Right atrium auricular region (tissue), 2 donors: ENCODE results near the gene GUCY2C. TPM values are rescaled to one million over a fixed set of nuclear protein-coding genes. Genes with fewer than 3 reads are reported as not detected.

Source experiments
- DNase-seq: peaks from one replicate; pipeline ENCODE4 v3.0.0-alpha.2; 2019; ENCODE audit warnings: low spot score
- H3K27ac ChIP-seq, 2 donors: fragments of 200-600 bp; sonication (generic); 1 replicate in 1 of 2; 2 replicates in 1 of 2; pipeline ENCODE4 v1.5.1; 2016 to 2019
- H3K27me3 ChIP-seq, 2 donors: fragments of 200-600 bp; sonication (generic); one replicate each; pipeline versions ENCODE4 v1.5.1 to v1.6.0; 2017 to 2019
- H3K36me3 ChIP-seq: fragments of 200-600 bp; sonication (generic); one replicate; pipeline ENCODE4 v1.5.1; 2016
- H3K4me1 ChIP-seq, 2 donors: fragments of 200-600 bp; sonication (generic); one replicate each; pipeline versions ENCODE4 v1.5.1 to v1.6.0; 2017 to 2019
- H3K4me3 ChIP-seq, 2 donors: fragments of 200-600 bp; sonication (generic); 1 replicate in 1 of 2; 2 replicates in 1 of 2; pipeline ENCODE4 v1.5.1; 2017 to 2019; ENCODE audit warnings: mild to moderate bottlenecking in 1 of 2, moderate library complexity in 1 of 2
- H3K9me3 ChIP-seq, 2 donors: fragments of 200-600 bp; sonication (generic); one replicate each; pipeline ENCODE4 v1.5.1; 2019
- total RNA-seq, 2 donors: library from RNA; depleted of rRNA; stranded (reverse); fragments of >200 nt; gene quantifications; one replicate each; pipeline ENCODE4 v1.1.0, GENCODE V29; 2016
- TF ChIP-seq, protein P1 (sequence below), 2 donors: fragments of 200-600 bp; sonication (generic); IDR thresholded peaks; one replicate each; pipeline ENCODE4 v1.5.1; 2019; ENCODE audit warnings: antibody characterized with exemption in 2 of 2

GUCY2C gene
- total RNA-seq, 2 donors from 2014 or later, result not detected

DNA sequence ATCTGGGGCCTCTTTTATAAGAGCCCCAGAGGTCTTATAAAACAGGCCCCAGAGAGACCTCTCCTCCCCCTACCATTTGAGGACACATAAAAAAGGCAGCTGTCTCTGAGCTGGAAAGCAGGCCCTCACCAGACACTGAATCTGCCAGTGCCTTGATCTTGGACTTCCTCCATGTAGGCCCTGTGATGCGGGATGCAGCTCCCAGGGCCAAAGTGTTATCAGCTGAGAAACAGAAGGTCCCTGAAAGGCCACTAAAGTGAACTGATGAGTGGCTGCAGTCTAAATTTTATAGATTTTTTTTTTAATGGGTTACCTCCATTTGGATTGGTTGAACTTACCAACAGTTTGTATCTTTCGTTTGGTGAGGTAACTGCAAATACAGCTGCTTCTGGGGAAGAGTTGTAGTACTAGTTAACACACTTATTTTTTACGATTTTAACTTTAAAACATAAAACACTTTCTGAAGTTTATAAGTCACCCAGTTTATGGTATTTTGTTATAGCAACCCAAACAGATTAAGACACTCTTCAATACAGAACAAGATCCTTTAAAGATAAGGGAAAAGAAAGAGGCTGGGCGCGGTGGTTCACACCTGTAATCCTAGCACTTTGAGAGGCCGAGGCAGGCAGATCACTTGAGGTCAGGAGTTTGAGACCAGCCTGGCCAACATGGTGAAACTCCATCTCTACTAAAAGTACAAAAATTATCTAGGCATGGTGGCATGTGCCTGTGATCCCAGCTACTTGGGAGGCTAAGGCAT lies 5.6 kb upstream of the GUCY2C start:
- TF ChIP-seq, protein P1, sequence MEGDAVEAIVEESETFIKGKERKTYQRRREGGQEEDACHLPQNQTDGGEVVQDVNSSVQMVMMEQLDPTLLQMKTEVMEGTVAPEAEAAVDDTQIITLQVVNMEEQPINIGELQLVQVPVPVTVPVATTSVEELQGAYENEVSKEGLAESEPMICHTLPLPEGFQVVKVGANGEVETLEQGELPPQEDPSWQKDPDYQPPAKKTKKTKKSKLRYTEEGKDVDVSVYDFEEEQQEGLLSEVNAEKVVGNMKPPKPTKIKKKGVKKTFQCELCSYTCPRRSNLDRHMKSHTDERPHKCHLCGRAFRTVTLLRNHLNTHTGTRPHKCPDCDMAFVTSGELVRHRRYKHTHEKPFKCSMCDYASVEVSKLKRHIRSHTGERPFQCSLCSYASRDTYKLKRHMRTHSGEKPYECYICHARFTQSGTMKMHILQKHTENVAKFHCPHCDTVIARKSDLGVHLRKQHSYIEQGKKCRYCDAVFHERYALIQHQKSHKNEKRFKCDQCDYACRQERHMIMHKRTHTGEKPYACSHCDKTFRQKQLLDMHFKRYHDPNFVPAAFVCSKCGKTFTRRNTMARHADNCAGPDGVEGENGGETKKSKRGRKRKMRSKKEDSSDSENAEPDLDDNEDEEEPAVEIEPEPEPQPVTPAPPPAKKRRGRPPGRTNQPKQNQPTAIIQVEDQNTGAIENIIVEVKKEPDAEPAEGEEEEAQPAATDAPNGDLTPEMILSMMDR (IDR thresholded peaks at IDR 0.05), result no peak

DNA sequence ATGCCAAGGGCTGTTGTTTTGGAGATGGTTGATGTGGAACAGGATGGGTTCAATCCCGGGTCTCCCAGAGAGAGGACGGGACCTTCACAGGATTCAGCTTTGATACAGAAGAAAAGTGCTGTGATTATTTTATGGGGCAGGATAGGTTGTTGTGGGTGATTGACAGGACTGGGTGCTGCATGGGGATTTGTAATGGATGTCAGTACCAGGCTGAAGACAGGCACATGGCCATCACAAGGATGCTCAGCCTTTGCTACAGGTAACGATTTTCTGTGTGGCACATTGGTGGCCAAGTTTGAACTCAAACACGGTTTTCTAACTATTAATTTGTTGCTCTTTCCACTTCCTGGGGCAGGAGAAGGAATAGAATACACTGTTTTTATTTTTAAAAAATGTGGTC lies 4.5 kb upstream of the GUCY2C start:
- Histone ChIP-seq H3K4me3 (no peak overlapping the region), H3K4me1 (no peaks in the 10 kb centered on the region), H3K27me3 (no peaks in the 10 kb centered on the region), H3K9me3 (no peaks in the 10 kb centered on the region), H3K36me3 (no peaks in the 10 kb centered on the region), H3K27ac (no peak overlapping the region)
- DNase-seq, result no peak
- TF ChIP-seq, protein P1 (IDR thresholded peaks at IDR 0.05), result no peak

More for the DNA sequence above, 5.6 kb upstream of the GUCY2C start:
- H3K36me3 ChIP-seq, result no peaks in the 10 kb centered on the region
- no peaks in the 10 kb centered on the region for H3K9me3 ChIP-seq
- H3K4me1 ChIP-seq, result no peaks in the 10 kb centered on the region
- H3K27ac ChIP-seq, result no peak overlapping the region
- no peaks in the 10 kb centered on the region for H3K27me3 ChIP-seq
- H3K4me3 ChIP-seq, result no peak overlapping the region
- DNase-seq, result no peak

- Histone ChIP-seq H3K9me3 (no peaks in the 10 kb centered on the region), H3K4me1 (no peaks in the 10 kb centered on the region), H3K36me3 (no peaks in the 10 kb centered on the region), H3K27me3 (no peaks in the 10 kb centered on the region), H3K4me3 (no peak overlapping the region), H3K27ac (no peak overlapping the region)
- TF ChIP-seq, protein P1 (IDR thresholded peaks at IDR 0.05), result no peak
- DNase-seq, result no peak
These were observed 3.5 kb upstream of the GUCY2C start for GRCh38 chr12:14699923-14700322.

- Histone ChIP-seq H3K36me3 (no peaks in the 10 kb centered on the region), H3K27me3 (no peaks in the 10 kb centered on the region), H3K27ac (no peak overlapping the region), H3K4me1 (no peaks in the 10 kb centered on the region), H3K4me3 (no peak overlapping the region), H3K9me3 (no peaks in the 10 kb centered on the region)
- DNase-seq, result no peak
- TF ChIP-seq, protein P1 (IDR thresholded peaks at IDR 0.05), result no peak
These were observed 2.2 kb upstream of the GUCY2C start for GRCh38 chr12:14698555-14698954.

DNA sequence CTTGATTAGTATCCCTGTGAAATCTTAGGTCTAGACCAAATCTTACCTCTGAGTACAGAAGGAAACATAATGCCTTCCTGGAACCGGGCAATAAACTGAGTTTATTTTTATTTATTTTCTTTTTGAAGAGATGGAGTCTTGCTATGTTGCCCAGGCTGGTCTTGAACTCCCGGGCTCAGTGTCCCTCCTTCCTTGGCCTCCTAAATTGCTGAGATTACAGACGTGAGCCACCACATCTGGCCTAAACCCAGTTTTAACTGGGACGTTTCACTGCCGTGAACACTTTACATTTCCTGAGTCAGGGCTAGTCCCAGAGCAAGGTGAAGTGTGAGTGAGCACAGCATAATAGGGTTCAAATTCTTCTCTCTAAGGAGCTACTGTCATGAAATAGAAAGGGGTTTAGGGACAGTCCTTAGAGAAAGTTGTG lies 671 bp downstream of the GUCY2C start:
- H3K4me3 ChIP-seq, result no peak overlapping the region
- H3K36me3 ChIP-seq, result no peaks in the 10 kb centered on the region
- H3K27me3 ChIP-seq, result no peaks in the 10 kb centered on the region
- TF ChIP-seq, protein P1 (IDR thresholded peaks at IDR 0.05), result no peak
- no peaks in the 10 kb centered on the region for H3K9me3 ChIP-seq
- H3K27ac ChIP-seq, result no peak overlapping the region
- DNase-seq, result no peak
- no peaks in the 10 kb centered on the region for H3K4me1 ChIP-seq

- no peak overlapping the region for H3K27ac ChIP-seq
- no peak for DNase-seq
- H3K36me3 ChIP-seq, result no peaks in the 10 kb centered on the region
- no peaks in the 10 kb centered on the region for H3K4me1 ChIP-seq
- H3K4me3 ChIP-seq, result no peak overlapping the region
- H3K27me3 ChIP-seq, result no peaks in the 10 kb centered on the region
- TF ChIP-seq, protein P1 (IDR thresholded peaks at IDR 0.05), result no peak
- H3K9me3 ChIP-seq, result no peaks in the 10 kb centered on the region
These were observed 1.4 kb downstream of the GUCY2C start for GRCh38 chr12:14694970-14695369.
